GM12875 (cell line): ENCODE data around the gene SLC22A4.

ENCODE experiments used
- H3K4me3 ChIP-seq: one replicate; pipeline ENCODE4 v1.5.1; 2011; ENCODE audit warnings: low read depth, low read length, control low read depth
- TF ChIP-seq, protein P1 (sequence below): IDR thresholded peaks from 2 replicates; pipeline ENCODE4 v1.5.1; 2011; ENCODE audit warnings: low read depth, mild to moderate bottlenecking, control low read depth, inconsistent platforms, low read length, moderate library complexity, borderline replicate concordance; ENCODE audit not compliant: insufficient read depth

Gene SLC22A4

DNA sequence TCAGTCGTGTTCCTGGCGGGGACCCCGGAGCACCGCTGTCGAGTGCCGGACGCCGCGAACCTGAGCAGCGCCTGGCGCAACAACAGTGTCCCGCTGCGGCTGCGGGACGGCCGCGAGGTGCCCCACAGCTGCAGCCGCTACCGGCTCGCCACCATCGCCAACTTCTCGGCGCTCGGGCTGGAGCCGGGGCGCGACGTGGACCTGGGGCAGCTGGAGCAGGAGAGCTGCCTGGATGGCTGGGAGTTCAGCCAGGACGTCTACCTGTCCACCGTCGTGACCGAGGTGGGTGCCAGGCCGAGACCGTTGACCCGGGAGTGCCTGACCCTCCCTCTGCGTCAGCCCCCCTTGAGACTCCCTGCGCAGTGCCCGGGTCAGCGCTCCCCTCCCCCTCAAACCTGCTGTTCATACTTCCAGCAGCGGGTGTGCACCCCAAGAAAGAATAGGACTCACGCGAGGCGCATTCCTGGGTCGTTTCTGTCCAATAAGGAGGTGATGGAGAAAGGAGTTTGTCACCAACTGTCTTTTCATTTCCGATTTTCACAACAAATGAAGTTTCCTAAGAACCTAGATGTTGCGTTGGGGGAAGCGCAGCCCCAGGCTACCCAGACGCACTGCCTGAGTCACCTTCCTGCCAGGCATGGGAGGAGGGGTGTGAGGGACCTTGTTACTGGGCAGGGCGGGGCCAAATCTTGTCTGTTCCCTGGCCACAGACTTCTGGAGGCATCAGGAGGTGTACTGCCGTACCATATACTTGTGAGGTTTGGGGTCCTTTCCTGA lies 722 bp downstream of the SLC22A4 start:
- peak overlapping the region; percentile 50 for H3K4me3 ChIP-seq
- TF ChIP-seq, protein P1, sequence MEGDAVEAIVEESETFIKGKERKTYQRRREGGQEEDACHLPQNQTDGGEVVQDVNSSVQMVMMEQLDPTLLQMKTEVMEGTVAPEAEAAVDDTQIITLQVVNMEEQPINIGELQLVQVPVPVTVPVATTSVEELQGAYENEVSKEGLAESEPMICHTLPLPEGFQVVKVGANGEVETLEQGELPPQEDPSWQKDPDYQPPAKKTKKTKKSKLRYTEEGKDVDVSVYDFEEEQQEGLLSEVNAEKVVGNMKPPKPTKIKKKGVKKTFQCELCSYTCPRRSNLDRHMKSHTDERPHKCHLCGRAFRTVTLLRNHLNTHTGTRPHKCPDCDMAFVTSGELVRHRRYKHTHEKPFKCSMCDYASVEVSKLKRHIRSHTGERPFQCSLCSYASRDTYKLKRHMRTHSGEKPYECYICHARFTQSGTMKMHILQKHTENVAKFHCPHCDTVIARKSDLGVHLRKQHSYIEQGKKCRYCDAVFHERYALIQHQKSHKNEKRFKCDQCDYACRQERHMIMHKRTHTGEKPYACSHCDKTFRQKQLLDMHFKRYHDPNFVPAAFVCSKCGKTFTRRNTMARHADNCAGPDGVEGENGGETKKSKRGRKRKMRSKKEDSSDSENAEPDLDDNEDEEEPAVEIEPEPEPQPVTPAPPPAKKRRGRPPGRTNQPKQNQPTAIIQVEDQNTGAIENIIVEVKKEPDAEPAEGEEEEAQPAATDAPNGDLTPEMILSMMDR, result no peak

DNA sequence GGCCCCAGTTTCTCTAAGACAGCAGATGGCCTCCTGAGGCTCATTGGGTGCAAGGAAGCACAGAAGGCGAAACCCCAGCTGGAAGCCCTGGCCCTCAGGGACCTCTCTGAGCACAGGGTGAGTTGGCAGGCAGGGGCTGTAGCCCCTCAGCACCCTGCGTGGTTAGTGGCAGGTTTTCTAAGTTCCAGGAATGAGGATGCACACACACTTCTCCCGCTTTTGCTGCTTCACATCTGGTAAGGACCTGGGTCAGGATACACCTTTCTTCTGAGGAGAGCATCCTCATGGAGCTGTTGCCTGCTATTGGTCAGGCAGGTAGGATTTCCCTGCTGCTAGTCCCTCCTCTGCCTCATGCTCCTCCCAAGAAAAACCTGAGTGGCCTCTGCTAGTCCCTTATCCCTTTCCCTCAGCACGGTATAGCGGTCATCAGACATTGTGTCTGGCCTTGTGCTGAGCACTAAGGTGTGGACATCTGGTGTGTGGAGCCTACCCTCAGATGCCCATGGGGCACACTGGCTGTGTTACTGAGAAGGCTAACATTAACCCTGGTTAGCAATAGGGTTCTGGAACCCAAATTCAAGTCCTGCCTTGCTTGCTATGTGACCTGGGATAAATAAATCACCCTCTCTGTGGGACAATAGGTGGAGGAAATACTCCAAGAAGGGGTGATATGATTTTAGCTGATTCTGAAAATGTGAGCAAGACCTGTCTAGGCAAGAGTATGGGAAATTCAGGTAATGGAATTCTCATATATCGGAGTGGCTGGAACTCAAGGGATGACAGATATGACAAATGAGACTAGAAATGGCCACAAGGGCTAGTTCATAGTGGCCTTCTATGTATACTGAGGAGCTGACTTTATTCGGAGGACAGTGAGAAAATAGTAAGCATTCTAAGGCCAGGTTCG lies 1.6 kb downstream of the SLC22A4 start:
- TF ChIP-seq, protein P1, result no peak
- no peak overlapping the region for H3K4me3 ChIP-seq

DNA sequence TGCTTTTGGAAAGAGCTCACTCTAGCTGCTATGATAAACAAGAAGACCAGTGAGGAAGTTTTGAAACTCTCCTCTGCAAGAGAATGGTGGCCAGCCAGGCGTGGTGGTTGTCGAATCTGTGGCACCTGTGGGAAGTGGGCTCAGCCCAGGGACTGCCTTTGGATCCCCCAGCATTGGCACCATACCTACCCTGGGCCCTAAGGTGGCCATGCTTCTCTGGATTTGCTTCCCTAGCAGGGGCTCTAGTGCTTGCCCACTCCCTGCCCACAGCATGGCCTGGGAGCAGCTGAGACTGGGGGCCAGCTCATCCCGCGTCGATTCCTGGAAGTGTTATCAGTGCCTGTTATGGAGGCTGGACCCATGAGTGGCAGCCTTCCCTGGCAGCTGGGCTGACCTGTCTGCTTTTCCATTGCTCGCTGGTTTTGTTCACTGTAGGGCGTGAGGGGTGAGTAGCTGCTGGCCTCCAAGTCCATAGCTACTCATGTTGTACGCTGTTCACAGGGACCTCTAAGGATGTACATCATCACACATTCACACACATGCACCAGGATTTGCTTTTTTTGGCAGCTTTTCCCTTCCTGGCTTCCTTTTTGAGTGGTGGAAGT lies 2.3 kb downstream of the SLC22A4 start:
- H3K4me3 ChIP-seq, result no peak overlapping the region

DNA sequence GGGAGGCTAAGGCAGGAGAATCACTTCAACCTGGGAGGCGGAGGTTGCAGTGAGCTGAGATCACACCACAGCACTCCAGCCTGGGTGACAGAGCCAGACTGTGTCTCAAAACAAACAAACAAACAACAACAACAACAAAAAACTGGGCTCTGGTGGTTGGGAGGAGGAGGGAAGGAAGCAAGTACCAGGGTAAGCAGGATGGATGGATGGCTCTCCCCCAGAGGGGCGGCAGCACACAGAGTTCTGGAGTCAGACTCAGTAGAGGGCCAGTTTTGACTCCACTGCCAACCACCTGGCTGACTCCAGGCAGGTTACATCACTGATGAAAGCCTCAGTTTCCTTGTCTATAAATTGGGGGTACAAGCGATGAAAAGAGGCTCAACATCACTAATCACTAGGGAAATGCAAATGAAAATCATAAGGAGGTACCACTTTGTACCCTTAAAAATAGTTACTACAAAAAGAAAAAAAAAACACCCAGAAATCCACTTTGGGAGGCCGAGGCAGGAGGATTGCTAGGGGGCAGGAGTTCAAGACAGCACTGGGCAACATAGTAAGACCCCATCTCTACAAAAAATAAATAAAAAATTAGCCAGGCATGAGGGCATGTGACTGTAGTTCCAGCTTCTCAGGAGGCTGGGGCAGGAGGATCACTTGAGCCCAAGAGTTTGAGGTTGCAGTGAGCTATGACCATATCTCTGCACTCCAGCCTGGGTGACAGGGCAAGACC lies 3.2 kb downstream of the SLC22A4 start:
- no peak overlapping the region for H3K4me3 ChIP-seq
- TF ChIP-seq, protein P1, result no peak

More for the DNA sequence above, 2.3 kb downstream of the SLC22A4 start:
- TF ChIP-seq, protein P1, result no peak

DNA sequence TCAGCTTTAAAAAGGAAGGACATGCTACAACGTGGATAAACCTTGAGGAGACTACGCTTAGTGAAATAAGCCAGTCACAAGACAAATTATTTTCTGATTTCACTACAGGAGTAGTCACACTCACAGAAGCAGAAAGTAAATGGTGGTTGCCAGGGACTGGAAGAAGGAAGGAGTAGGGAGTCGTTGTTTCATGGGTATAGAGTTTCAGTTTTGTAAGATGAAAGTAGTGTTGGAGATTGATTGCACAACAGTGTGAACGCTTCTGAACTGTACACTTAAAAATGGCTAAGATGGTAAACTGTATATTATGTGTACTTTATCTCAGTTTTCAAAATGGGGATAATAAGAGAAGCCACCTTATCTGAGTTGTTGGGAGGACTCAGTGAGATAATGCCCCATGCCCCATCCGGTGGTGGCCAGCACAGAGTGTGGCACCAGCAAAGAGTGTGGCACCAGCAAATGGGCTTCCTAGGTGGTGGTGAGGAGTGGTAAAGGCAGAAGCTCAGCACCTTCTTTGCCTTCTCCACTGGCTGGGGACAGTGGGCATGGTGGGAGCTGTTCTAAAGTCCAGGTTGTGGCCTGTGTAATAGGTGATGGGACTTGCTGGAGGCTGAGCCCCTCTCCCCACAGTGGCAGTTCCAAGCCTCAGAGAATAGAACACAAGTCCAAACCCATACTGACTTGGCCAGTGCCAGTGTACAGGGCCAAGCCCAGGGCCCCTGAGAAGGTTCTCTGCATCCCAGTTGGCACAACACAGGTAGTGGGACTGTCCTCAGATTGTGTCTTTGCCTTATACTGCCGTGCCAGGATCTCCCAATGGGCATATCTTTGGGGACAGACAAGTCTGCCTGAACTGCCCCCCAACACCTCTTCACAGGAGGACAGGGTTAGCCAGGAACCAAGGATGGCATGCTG lies 4.4 kb downstream of the SLC22A4 start:
- TF ChIP-seq, protein P1, result no peak
- H3K4me3 ChIP-seq, result no peak overlapping the region

DNA sequence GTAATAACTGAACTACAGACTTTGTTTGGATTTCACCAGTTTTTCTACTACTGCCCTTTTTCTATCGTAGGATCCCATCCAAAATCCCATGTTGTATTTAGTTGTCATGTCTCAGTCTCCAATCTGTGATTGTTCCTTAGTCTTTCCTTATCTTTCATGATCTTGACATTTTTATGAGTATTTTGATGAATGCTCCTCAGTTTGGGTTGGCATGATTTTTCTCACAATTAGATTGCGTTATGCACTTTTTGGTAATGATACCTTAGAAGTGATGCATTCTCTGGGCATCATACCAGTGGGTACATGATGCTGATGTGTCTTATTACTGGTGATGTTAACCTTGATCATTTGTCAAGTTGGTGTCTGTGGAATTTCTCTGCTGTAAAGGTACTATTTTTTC lies 5.7 kb downstream of the SLC22A4 start:
- TF ChIP-seq, protein P1, result no peak
- no peak overlapping the region for H3K4me3 ChIP-seq
